IPS-18a (cell line): ENCODE results near the gene HNF4A.

Source experiments
- H3K27ac ChIP-seq: one replicate; pipeline ENCODE4 v1.5.1; 2013; ENCODE audit warnings: low read length
- H3K27me3 ChIP-seq: one replicate; pipeline ENCODE4 v1.6.1; 2013; ENCODE audit warnings: mild to moderate bottlenecking, low read length; ENCODE audit not compliant: control insufficient read depth, insufficient read depth
- H3K36me3 ChIP-seq: one replicate; pipeline ENCODE4 v1.6.1; 2013; ENCODE audit warnings: low read depth, low read length; ENCODE audit not compliant: control insufficient read depth
- H3K4me1 ChIP-seq: one replicate; pipeline ENCODE4 v1.6.1; 2013; ENCODE audit warnings: low read depth, low read length; ENCODE audit not compliant: control insufficient read depth
- H3K4me3 ChIP-seq: one replicate; pipeline ENCODE4 v1.5.1; 2013; ENCODE audit warnings: low read length
- H3K9ac ChIP-seq: one replicate; pipeline ENCODE4 v1.6.1; 2013; ENCODE audit warnings: mild to moderate bottlenecking, low read length, moderate library complexity
- H3K9me3 ChIP-seq: one replicate; pipeline ENCODE4 v1.6.1; 2013; ENCODE audit warnings: low read depth, low read length; ENCODE audit not compliant: control insufficient read depth

HNF4A gene

DNA sequence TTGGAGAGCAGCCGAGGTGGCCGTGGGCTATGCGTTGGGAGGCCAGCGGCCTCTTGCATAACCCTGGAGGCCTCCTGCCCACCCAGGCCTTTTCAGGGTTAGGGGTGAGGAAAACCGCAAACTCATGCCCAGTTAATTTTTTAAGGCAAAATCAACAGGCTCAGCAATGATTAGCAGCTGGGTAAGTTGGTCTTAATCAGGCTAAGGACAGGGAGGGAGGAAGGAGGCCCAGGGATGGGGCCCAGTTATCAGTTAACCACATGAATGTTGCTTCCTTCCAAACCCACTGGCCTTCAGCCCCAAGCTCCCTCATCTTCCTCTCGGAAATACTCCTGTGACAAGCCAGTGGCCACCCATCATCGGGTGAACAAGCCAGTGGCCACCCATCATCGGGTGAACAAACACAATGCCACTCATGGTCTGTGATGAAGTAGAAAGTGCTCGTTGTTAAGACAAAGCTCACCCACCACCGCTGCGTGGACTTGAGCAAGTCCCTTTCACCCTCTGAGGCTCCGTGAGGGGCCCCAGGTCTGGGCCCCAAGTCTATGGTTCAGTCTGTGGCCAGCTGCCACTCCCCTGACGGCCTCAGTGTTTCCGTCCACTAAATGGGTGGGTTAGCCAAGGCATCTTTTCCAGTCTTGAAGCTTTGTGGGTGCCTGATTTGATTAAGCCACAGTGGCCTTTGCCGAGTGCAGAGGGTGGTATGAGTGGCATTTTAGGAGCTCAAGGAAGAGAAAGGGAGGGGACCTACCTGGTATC, 39.4 kb downstream of the HNF4A start:
- H3K27ac ChIP-seq = no peak overlapping the region
- H3K36me3 ChIP-seq = no peaks in the 10 kb centered on the region
- H3K9me3 ChIP-seq = no peaks in the 10 kb centered on the region
- no peaks in the 10 kb centered on the region for H3K27me3 ChIP-seq
- no peak overlapping the region for H3K9ac ChIP-seq
- H3K4me3 ChIP-seq = no peak overlapping the region
- H3K4me1 ChIP-seq = no peaks in the 10 kb centered on the region

DNA sequence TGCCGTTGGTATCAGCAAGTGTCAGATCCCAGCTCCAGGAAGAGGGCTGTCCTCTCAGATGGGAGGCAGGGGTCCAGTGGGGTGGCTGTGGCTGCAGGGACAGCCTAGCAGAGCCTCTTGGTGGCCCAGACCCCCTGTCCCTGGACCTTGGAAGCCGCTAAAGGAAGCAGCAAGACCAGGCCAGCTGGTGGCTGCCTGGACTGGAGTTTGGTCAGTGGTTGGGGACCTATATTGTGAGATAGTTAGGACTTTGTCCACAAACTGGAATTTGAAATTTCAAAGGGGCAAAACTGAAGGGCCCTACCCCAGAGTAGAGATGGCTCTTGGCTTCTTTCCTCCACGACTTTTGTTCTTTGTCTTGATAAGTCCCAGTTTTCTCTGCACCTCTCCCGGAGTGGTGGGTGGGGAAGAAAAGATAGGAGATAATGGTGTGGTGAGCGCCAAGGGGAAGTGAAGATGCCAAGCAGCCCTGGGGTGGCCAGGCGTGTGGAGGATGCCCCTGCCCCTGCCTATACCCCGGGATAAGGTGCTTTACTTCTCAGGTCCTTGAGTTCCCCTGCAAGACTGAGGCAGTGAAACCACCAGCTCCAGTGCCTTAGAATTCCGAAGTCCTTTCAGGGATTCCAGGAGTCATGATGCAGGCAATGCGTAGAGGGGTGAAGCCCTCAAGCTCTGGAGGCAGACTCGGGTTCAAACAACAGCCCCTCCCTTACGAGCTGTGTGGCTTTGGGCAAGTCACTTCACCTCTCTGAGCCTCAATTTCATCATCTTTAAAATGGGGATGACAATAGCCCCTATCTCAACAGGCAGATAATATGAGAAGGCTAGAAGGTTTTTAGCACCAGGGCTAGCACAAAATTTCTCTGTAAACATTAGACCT, 40.2 kb downstream of the HNF4A start:
- no peak overlapping the region for H3K9ac ChIP-seq

GRCh38 chr20:44396369-44397130, 41.1 kb downstream of the HNF4A start:
- Histone ChIP-seq H3K9ac (no peak overlapping the region), H3K4me1 (no peaks in the 10 kb centered on the region), H3K4me3 (no peak overlapping the region), H3K27me3 (no peaks in the 10 kb centered on the region), H3K27ac (no peak overlapping the region), H3K9me3 (no peaks in the 10 kb centered on the region), H3K36me3 (no peaks in the 10 kb centered on the region)

More for the DNA sequence above, 40.2 kb downstream of the HNF4A start:
- H3K9me3 ChIP-seq = no peaks in the 10 kb centered on the region
- H3K27me3 ChIP-seq = no peaks in the 10 kb centered on the region
- no peak overlapping the region for H3K27ac ChIP-seq
- no peaks in the 10 kb centered on the region for H3K36me3 ChIP-seq
- H3K4me1 ChIP-seq = no peaks in the 10 kb centered on the region
- no peak overlapping the region for H3K4me3 ChIP-seq

GRCh38 chr20:44398335-44398734, 42.8 kb downstream of the HNF4A start:
- Histone ChIP-seq H3K4me3 (no peak overlapping the region), H3K27ac (no peak overlapping the region), H3K9me3 (no peaks in the 10 kb centered on the region), H3K27me3 (no peaks in the 10 kb centered on the region), H3K4me1 (no peaks in the 10 kb centered on the region), H3K36me3 (no peaks in the 10 kb centered on the region), H3K9ac (no peak overlapping the region)

- Histone ChIP-seq H3K36me3 (no peaks in the 10 kb centered on the region), H3K27ac (no peak overlapping the region), H3K4me3 (no peak overlapping the region), H3K9me3 (no peaks in the 10 kb centered on the region), H3K27me3 (no peaks in the 10 kb centered on the region), H3K9ac (no peak overlapping the region), H3K4me1 (no peaks in the 10 kb centered on the region)
Observed at GRCh38 chr20:44399446-44399845, 43.9 kb downstream of the HNF4A start.

DNA sequence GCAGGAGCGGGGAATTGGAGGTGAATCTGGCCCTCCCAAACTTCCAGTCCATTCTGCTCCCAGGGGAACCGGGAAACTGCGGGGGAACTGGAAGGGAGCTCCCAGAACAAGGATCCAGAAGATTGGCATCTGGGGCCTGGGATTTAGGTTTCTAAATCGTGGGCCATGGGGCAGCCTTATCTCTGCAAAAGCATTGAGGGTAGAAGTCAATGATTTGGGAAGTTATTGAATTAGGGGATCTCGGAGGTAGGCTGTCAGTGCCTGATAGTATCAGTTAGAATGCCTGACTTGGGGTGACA, 45.1 kb downstream of the HNF4A start:
- no peak overlapping the region for H3K27ac ChIP-seq
- no peaks in the 10 kb centered on the region for H3K27me3 ChIP-seq
- H3K9ac ChIP-seq = no peak overlapping the region
- no peak overlapping the region for H3K4me3 ChIP-seq
- no peaks in the 10 kb centered on the region for H3K9me3 ChIP-seq
- no peaks in the 10 kb centered on the region for H3K4me1 ChIP-seq
- no peaks in the 10 kb centered on the region for H3K36me3 ChIP-seq

GRCh38 chr20:44400970-44401769, 45.7 kb downstream of the HNF4A start:
- Histone ChIP-seq H3K36me3 (no peaks in the 10 kb centered on the region), H3K27ac (no peak overlapping the region), H3K27me3 (no peaks in the 10 kb centered on the region), H3K4me1 (no peaks in the 10 kb centered on the region), H3K4me3 (no peak overlapping the region), H3K9ac (no peak overlapping the region), H3K9me3 (no peaks in the 10 kb centered on the region)

DNA sequence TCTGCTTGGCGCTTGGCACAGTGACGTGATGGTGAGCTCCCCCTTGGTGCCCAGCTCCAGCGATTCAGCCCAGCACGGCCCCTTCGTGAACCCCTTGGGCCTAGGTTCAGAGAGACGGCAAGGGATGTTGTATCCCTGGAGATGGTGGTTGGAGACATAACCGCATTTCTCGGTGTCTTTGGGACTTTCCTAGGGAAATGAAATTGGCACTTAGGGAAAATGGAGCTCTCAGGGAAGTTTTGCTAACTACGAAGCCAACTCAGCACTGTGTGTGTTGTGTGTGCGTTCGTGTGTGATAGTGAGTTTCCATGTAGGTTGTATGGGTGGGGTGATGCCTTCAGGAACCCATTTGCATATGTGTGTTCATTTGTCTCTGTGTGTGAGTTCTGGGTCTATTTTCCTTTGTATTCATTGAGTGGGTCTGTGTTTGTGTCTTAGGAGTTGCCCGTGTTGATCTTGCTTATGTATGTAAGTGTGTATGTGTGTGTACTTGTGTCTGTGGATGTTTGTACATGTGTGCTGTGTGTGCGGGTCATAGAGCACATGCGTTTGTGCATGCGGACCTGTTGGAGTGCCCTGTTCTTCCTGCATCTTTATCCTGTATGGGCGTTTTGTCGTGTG, 46.4 kb downstream of the HNF4A start:
- Histone ChIP-seq H3K4me1 (no peaks in the 10 kb centered on the region), H3K4me3 (no peak overlapping the region), H3K9ac (no peak overlapping the region), H3K27me3 (no peaks in the 10 kb centered on the region), H3K9me3 (no peaks in the 10 kb centered on the region), H3K27ac (no peak overlapping the region), H3K36me3 (no peaks in the 10 kb centered on the region)

DNA sequence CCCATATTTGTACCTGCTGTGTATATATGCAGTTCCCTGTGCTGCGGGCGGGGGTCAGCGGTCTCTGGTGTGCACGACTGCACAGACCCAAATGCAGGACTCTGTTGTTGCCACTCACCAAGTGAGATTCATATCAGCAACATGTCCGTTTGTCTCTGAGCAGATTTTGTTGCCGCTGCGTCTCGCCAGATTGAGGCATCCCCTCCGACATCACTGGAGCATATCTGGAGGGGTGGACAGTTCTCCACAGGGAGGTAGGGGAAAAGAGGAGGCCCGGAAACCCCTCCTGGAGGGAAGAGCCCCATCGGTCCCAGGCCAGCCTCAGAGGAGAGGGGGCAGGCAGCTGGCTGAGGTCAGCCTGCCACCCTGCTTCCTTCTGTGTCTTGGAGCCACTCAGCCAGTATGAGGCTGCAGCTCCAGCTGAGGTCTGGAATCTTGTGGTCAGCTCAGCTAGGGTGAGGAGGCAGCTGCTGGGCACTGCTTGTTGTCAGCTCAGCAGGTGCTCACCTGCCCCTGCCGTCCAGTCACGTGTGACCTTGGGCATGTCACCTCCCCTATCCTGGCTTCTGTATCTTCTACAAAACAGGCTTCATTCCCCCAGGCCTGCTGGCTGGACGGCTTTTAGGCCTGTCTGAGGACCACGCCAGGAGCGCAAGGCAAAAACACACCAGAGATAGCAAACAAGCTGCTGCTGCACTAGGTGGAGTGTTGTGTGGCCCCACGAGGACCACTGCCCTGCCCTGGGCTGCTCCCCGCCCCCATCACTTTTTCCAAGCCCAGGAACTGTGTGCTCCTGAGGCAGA, 47.1 kb downstream of the HNF4A start:
- Histone ChIP-seq H3K9ac (no peak overlapping the region), H3K9me3 (no peaks in the 10 kb centered on the region), H3K27me3 (no peaks in the 10 kb centered on the region), H3K4me3 (no peak overlapping the region), H3K27ac (no peak overlapping the region), H3K4me1 (no peaks in the 10 kb centered on the region), H3K36me3 (no peaks in the 10 kb centered on the region)
